Tibial nerve (tissue), 4 donors: Measurements from ENCODE around the gene TLE3. TPM values are rescaled to one million over a fixed set of nuclear protein-coding genes. Genes with fewer than 3 reads are reported as not detected.
A peak's percentile ranks its signal among the peaks of the same experiment; 100 is the strongest.

ENCODE experiments used
- DNase-seq, 2 donors: peaks; one replicate each; pipeline ENCODE4 v3.0.0-alpha.2; 2019; ENCODE audit warnings: low spot score in 2 of 2
- H3K27ac ChIP-seq, 4 donors: fragments of 200-600 bp; sonication (generic) in 3 of 4; one replicate each; pipeline ENCODE4 v1.5.1; 2017 to 2019; ENCODE audit warnings: mild to moderate bottlenecking in 1 of 4
- H3K27me3 ChIP-seq, 2 donors: fragments of 200-600 bp; sonication (generic) in 1 of 2; one replicate each; pipeline versions ENCODE4 v1.5.1 to v1.6.0; 2017 to 2019
- H3K36me3 ChIP-seq, 3 donors: fragments of 200-600 bp; sonication (generic); one replicate each; pipeline ENCODE4 v1.5.1; 2018 to 2019
- H3K4me1 ChIP-seq, 4 donors: fragments of 200-600 bp; sonication (generic) in 3 of 4; one replicate each; pipeline ENCODE4 v1.5.1; 2017 to 2019
- H3K4me3 ChIP-seq, 4 donors: fragments of 200-600 bp; sonication (generic) in 3 of 4; one replicate each; pipeline ENCODE4 v1.5.1; 2017 to 2019; ENCODE audit warnings: mild to moderate bottlenecking in 1 of 4, moderate library complexity in 1 of 4
- H3K9me3 ChIP-seq, 4 donors: fragments of 200-600 bp; sonication (generic) in 3 of 4; one replicate each; pipeline ENCODE4 v1.5.1; 2017 to 2019
- EP300 ChIP-seq, 2 donors: sonication (generic); formaldehyde crosslinking; IDR thresholded peaks; one replicate each; pipeline ENCODE4 v1.6.1; 2017; ENCODE audit warnings: antibody characterized with exemption in 2 of 2, mild to moderate bottlenecking in 1 of 2
- POLR2A ChIP-seq, 2 donors: fragments of 450-650 bp; IDR thresholded peaks; one replicate each; pipeline ENCODE4 v1.6.1; 2017; ENCODE audit warnings: antibody characterized with exemption in 2 of 2, mild to moderate bottlenecking in 2 of 2, moderate library complexity in 2 of 2
- WGBS, 2 donors: methylation state at CpG; one replicate each; pipeline ENCODE4 v1.1.5; 2018; 5-methylcytosine and 5-hydroxymethylcytosine counted together
- total RNA-seq, 4 donors: library from RNA; depleted of rRNA; stranded (reverse); fragments of >200 nt; gene quantifications; one replicate each; pipeline ENCODE4 v1.1.0, GENCODE V29; 2016
- TF ChIP-seq, protein P1 (sequence below), 5 experiments: fragments of 200-600 bp in 3 of 5; fragments of 450-650 bp in 2 of 5; sonication (generic) in 3 of 5; IDR thresholded peaks; one replicate each; pipeline ENCODE4 v1.5.1; 2016 to 2019; ENCODE audit warnings: antibody characterized with exemption in 5 of 5, mild to moderate bottlenecking in 3 of 5, moderate library complexity in 2 of 5

The TLE3 gene
- total RNA-seq, 4 donors from 2014 or later, result 62.4 to 91.6 (median 76.9) TPM

- no peaks in the 10 kb centered on the region for H3K9me3 ChIP-seq
- peaks cover 0 to 71% (median 53%) of the 10 kb centered on the region in 4 donors for H3K4me1 ChIP-seq
- peak overlapping the region; percentile 94 to 98 (median 96) for H3K27ac ChIP-seq
- WGBS, 2 donors, result 2 to 8% methylated on average over 16 to 30 of the region's 66 CpGs
- H3K36me3 ChIP-seq, result no peaks in the 10 kb centered on the region
- H3K27me3 ChIP-seq, result no peaks in the 10 kb centered on the region
- TF ChIP-seq, protein P1, sequence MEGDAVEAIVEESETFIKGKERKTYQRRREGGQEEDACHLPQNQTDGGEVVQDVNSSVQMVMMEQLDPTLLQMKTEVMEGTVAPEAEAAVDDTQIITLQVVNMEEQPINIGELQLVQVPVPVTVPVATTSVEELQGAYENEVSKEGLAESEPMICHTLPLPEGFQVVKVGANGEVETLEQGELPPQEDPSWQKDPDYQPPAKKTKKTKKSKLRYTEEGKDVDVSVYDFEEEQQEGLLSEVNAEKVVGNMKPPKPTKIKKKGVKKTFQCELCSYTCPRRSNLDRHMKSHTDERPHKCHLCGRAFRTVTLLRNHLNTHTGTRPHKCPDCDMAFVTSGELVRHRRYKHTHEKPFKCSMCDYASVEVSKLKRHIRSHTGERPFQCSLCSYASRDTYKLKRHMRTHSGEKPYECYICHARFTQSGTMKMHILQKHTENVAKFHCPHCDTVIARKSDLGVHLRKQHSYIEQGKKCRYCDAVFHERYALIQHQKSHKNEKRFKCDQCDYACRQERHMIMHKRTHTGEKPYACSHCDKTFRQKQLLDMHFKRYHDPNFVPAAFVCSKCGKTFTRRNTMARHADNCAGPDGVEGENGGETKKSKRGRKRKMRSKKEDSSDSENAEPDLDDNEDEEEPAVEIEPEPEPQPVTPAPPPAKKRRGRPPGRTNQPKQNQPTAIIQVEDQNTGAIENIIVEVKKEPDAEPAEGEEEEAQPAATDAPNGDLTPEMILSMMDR (IDR thresholded peaks at IDR 0.05), result peak in 1 of 5 experiments; percentile 15
- TF ChIP-seq POLR2A (IDR thresholded peaks at IDR 0.05), result no peak
- DNase-seq, result no peak
- peak overlapping the region; percentile 86 to 91 (median 88) for H3K4me3 ChIP-seq
Observed at GRCh38 chr15:70095408-70096214, 2.1 kb downstream of the TLE3 start.

DNA sequence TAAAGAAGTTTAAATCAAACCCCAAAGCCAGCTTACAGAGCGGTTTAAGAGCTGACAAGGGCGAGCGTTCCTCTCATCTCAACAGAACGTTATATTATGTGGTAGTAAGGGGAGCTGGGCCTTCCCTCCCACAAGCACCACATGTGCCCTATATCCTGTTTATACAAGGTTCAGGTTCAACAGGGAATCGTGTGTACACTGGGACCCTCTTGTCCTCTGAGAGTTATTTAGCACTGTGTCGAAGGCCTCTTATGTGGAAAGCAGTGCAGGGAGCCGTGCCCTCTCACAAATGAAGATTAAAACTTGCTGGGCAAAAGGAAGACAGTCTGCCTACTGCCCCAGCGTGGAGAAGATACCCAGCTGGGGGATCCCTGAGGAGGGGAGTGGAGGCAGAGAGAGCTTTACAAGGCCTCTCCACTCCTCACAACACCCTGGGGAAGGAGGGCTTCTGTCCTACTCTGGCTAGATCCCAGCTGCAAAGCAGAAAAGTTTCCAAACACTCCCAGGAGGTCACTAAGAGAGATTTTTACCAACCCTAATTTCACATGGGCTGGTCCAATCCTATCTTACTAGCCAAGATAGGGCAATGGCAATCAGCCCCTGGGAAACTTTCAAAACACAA lies 2.9 kb downstream of the TLE3 start:
- TF ChIP-seq, protein P1 (IDR thresholded peaks at IDR 0.05), result no peak
- TF ChIP-seq POLR2A (IDR thresholded peaks at IDR 0.05) (no peak), EP300 (IDR thresholded peaks at IDR 0.05) (no peak)
- Histone ChIP-seq H3K4me3 (peak overlapping the region; percentile 86 to 91 (median 88)), H3K36me3 (no peaks in the 10 kb centered on the region), H3K27ac (peak overlapping the region; percentile 94 to 98 (median 96)), H3K27me3 (no peaks in the 10 kb centered on the region), H3K9me3 (no peaks in the 10 kb centered on the region), H3K4me1 (peaks cover 0 to 71% (median 54%) of the 10 kb centered on the region in 4 donors)
- no peak for DNase-seq
- WGBS, 2 donors, result 34 to 47% methylated on average over 8 of the region's 8 CpGs

DNA sequence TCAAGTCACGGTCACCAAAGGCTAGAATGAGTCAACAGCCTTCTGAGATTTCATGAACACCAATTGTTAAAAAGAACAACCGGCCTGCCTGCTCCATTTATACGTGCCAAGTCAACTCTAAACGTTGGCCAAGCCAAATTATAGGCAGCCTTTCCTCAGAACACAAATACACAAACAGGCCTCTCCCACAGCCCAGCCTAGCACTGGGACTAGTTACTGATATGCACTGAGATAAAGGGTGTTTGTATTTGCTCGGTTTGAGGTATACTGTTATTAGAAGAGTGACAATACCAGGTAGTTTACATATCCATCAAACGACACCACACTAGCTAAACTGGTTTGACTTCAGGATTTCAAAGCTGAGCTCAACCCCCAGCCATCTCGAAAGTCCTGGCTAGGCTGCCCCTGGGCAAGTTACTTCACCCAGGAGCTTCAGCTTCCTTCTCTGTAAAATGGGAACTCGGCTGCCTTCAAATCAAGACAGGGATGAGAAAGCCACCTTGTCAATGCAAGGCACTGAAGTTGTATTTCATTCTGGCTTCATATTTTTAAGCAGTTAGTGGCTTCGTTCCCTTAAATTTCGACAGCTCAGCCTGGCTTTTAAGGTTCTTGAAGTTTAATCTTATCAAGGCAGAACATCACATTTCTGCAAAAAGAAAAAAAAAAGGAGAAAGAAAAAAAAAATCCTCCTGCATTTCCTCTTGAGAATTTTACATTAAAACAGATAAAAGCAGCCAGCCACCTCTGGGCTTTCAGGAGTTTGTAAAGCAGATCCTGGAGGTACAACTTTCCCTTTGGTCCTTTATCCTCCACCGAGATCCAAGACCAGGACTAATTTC lies 4.0 kb downstream of the TLE3 start:
- 29 to 33% methylated on average over 11 of the region's 11 CpGs for WGBS, 2 donors
- H3K27me3 ChIP-seq, result no peaks in the 10 kb centered on the region
- H3K9me3 ChIP-seq, result no peaks in the 10 kb centered on the region
- TF ChIP-seq POLR2A (IDR thresholded peaks at IDR 0.05) (no peak), EP300 (IDR thresholded peaks at IDR 0.05) (peak in 1 of 2 donors; percentile 61)
- TF ChIP-seq, protein P1 (IDR thresholded peaks at IDR 0.05), result no peak
- H3K4me1 ChIP-seq, result peaks cover 0 to 77% (median 63%) of the 10 kb centered on the region in 4 donors
- DNase-seq, result no peak
- H3K36me3 ChIP-seq, result no peaks in the 10 kb centered on the region
- peak overlapping the region in 3 of 4 donors; percentile 94 to 98 (median 96) for H3K27ac ChIP-seq
- H3K4me3 ChIP-seq, result no peak overlapping the region

DNA sequence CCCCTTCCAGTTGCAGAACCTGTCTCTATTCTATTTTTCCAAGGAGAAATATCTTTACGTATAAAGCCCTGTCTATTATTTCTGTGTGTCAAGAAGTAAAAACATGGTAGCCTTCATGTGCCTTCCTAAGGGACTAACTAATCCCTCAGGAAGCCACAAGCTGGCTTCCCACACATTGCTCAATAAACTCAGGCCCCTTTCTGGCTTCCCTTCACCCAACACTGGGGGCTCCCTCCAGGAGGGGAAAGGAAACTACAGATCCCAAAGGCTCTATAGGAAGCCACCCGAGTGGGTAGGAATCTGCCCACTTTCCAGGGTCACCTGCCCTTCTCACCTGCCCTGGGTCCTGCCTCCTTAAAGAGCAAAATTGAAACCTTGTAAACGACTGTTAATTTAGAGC lies 4.6 kb downstream of the TLE3 start:
- no peak for TF ChIP-seq EP300 (IDR thresholded peaks at IDR 0.05)
- TF ChIP-seq, protein P1 (IDR thresholded peaks at IDR 0.05), result no peak

More for the DNA sequence above, 4.6 kb downstream of the TLE3 start:
- no peak for DNase-seq
- Histone ChIP-seq H3K36me3 (no peaks in the 10 kb centered on the region), H3K27ac (peak overlapping the region in 3 of 4 donors; percentile 60 to 98 (median 94)), H3K27me3 (no peaks in the 10 kb centered on the region), H3K4me3 (no peak overlapping the region), H3K4me1 (peaks cover 2 to 77% (median 67%) of the 10 kb centered on the region in 4 donors), H3K9me3 (no peaks in the 10 kb centered on the region)
- WGBS, 2 donors, result 33 to 44% methylated on average over 3 of the region's 3 CpGs
